H1 (cell line): ENCODE data around the gene GARS1.

Experiments
- EP300 ChIP-seq, 2 experiments: IDR thresholded peaks; 1 replicate in 1 of 2; 2 replicates in 1 of 2; pipeline ENCODE4 v1.6.1; 2011 to 2012; ENCODE audit warnings: low read depth in 2 of 2, low read length in 2 of 2, mild to moderate bottlenecking in 2 of 2, borderline replicate concordance in 1 of 2, inconsistent platforms in 1 of 2, moderate library complexity in 1 of 2
- JUN ChIP-seq: IDR thresholded peaks from 2 replicates; pipeline ENCODE4 v1.6.1; 2011; ENCODE audit warnings: low read depth, mild to moderate bottlenecking, improper control_type of control experiment, low read length
- KDM5A ChIP-seq: fragments of 200-600 bp; IDR thresholded peaks from 2 replicates; pipeline ENCODE4 v1.7.1; 2012; ENCODE audit warnings: mild to moderate bottlenecking, low read length, inconsistent platforms, mixed read lengths
- POLR2A ChIP-seq, 2 experiments: IDR thresholded peaks; 1 replicate in 1 of 2; 2 replicates in 1 of 2; pipeline ENCODE4 v1.6.1; 2011; ENCODE audit warnings: low read depth in 2 of 2, low read length in 2 of 2, mild to moderate bottlenecking in 2 of 2; ENCODE audit errors: control extremely low read depth in 1 of 2
- POLR2AphosphoS5 ChIP-seq: IDR thresholded peaks from 2 replicates; pipeline ENCODE4 v1.6.1; 2011; ENCODE audit warnings: low read depth, low read length
- TF ChIP-seq, protein P1 (sequence below), 3 experiments: IDR thresholded peaks; 1 replicate in 2 of 3; 2 replicates in 1 of 3; pipeline versions ENCODE4 v1.5.1 to v1.6.1; 2011; ENCODE audit warnings: low read length in 3 of 3, mild to moderate bottlenecking in 3 of 3, inconsistent platforms in 2 of 3, low read depth in 1 of 3, moderate library complexity in 1 of 3; ENCODE audit not compliant: insufficient read depth in 1 of 3; ENCODE audit errors: control extremely low read depth in 1 of 3
- TF ChIP-seq, protein P2 (sequence below): IDR thresholded peaks from 2 replicates; pipeline ENCODE4 v1.6.1; 2012; ENCODE audit warnings: inconsistent platforms

GRCh38 chr7:30584965-30585364 lies 9.7 kb upstream of the GARS1 start:
- TF ChIP-seq KDM5A (no peak), POLR2A (IDR thresholded peaks at IDR 0.05; ENCODE audit: control extremely low read depth in 1 of 2, low read depth in 2 of 2, low read length in 2 of 2) (no peak), JUN (no peak), EP300 (IDR thresholded peaks at IDR 0.05; ENCODE audit: borderline replicate concordance in 1 of 2, low read depth in 2 of 2, low read length in 2 of 2) (no peak), POLR2AphosphoS5 (no peak)
- TF ChIP-seq, protein P1, sequence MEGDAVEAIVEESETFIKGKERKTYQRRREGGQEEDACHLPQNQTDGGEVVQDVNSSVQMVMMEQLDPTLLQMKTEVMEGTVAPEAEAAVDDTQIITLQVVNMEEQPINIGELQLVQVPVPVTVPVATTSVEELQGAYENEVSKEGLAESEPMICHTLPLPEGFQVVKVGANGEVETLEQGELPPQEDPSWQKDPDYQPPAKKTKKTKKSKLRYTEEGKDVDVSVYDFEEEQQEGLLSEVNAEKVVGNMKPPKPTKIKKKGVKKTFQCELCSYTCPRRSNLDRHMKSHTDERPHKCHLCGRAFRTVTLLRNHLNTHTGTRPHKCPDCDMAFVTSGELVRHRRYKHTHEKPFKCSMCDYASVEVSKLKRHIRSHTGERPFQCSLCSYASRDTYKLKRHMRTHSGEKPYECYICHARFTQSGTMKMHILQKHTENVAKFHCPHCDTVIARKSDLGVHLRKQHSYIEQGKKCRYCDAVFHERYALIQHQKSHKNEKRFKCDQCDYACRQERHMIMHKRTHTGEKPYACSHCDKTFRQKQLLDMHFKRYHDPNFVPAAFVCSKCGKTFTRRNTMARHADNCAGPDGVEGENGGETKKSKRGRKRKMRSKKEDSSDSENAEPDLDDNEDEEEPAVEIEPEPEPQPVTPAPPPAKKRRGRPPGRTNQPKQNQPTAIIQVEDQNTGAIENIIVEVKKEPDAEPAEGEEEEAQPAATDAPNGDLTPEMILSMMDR (IDR thresholded peaks at IDR 0.05; ENCODE audit: control extremely low read depth in 1 of 3, insufficient read depth in 1 of 3, low read depth in 1 of 3, low read length in 3 of 3): no peak
- TF ChIP-seq, protein P2, sequence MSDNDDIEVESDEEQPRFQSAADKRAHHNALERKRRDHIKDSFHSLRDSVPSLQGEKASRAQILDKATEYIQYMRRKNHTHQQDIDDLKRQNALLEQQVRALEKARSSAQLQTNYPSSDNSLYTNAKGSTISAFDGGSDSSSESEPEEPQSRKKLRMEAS: no peak
